Lower leg skin (tissue), 4 donors: ENCODE measurements around the gene LMX1A. TPM values are rescaled to one million over a fixed set of nuclear protein-coding genes. Genes with fewer than 3 reads are reported as not detected.

Source experiments
- DNase-seq, 2 donors: peaks; one replicate each; pipeline ENCODE4 v3.0.0-alpha.2; 2019; ENCODE audit warnings: low spot score in 2 of 2
- H3K4me3 ChIP-seq: fragments of 200-600 bp; sonication (generic); 2 replicates; pipeline ENCODE4 v1.5.1; 2017; ENCODE audit warnings: mild to moderate bottlenecking, low read depth; ENCODE audit not compliant: poor library complexity, severe bottlenecking
- POLR2A ChIP-seq, 2 donors: fragments of 450-650 bp; IDR thresholded peaks; one replicate each; pipeline ENCODE4 v1.6.1; 2016 to 2017; ENCODE audit warnings: antibody characterized with exemption in 2 of 2, mild to moderate bottlenecking in 1 of 2, moderate library complexity in 1 of 2
- WGBS, 2 donors: methylation state at CpG; one replicate each; pipeline ENCODE4 v1.1.5; 2018; 5-methylcytosine and 5-hydroxymethylcytosine counted together
- intact Hi-C: fragments of 100-400 bp; cut with DNase I; formaldehyde crosslinking; loops from one replicate; pipeline ENCODE4 v1.15.0; 2023; ENCODE audit warnings: low total_unique reads
- total RNA-seq, 4 donors: library from RNA; depleted of rRNA; stranded (reverse); fragments of >200 nt; gene quantifications; one replicate each; pipeline ENCODE4 v1.1.0, GENCODE V29; 2016
- TF ChIP-seq, protein P1 (sequence below), 3 donors: fragments of 450-650 bp; IDR thresholded peaks; one replicate each; pipeline ENCODE4 v1.5.1; 2016; ENCODE audit warnings: antibody characterized with exemption in 3 of 3, mild to moderate bottlenecking in 3 of 3, moderate library complexity in 2 of 3

The LMX1A gene
- total RNA-seq, 4 donors from 2014 or later, result 0.29 TPM; not detected in 3

DNA sequence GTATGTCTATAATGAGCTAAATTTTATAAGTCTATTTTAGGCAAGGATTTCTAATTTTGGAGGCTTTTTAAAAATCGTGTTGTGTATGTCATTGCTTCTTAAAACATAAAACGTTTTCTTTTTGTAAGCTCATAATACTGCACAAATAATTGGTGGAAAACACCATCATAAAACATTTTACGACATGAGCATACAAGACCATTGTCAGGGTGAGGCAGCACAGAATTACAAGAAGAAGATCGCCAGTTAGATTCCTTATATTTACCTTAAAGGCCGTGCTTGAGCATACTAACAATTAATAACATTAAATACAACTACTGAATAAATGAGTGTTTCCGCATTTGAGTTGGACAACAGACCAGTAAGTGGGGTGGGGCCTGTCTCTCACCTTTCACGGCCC lies 19.1 kb upstream of the LMX1A start:
- 19 to 28% methylated on average over 7 of the region's 7 CpGs for WGBS, 2 donors
- DNase-seq, result no peak
- intact Hi-C loops, result loop anchor here (10.0 kb wide), 1 partner anchor 121 kb away; no protein-coding TSS in a partner anchor
- no peak for TF ChIP-seq POLR2A (IDR thresholded peaks at IDR 0.05)
- TF ChIP-seq, protein P1, sequence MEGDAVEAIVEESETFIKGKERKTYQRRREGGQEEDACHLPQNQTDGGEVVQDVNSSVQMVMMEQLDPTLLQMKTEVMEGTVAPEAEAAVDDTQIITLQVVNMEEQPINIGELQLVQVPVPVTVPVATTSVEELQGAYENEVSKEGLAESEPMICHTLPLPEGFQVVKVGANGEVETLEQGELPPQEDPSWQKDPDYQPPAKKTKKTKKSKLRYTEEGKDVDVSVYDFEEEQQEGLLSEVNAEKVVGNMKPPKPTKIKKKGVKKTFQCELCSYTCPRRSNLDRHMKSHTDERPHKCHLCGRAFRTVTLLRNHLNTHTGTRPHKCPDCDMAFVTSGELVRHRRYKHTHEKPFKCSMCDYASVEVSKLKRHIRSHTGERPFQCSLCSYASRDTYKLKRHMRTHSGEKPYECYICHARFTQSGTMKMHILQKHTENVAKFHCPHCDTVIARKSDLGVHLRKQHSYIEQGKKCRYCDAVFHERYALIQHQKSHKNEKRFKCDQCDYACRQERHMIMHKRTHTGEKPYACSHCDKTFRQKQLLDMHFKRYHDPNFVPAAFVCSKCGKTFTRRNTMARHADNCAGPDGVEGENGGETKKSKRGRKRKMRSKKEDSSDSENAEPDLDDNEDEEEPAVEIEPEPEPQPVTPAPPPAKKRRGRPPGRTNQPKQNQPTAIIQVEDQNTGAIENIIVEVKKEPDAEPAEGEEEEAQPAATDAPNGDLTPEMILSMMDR (IDR thresholded peaks at IDR 0.05), result no peak
- H3K4me3 ChIP-seq, result no peak overlapping the region

DNA sequence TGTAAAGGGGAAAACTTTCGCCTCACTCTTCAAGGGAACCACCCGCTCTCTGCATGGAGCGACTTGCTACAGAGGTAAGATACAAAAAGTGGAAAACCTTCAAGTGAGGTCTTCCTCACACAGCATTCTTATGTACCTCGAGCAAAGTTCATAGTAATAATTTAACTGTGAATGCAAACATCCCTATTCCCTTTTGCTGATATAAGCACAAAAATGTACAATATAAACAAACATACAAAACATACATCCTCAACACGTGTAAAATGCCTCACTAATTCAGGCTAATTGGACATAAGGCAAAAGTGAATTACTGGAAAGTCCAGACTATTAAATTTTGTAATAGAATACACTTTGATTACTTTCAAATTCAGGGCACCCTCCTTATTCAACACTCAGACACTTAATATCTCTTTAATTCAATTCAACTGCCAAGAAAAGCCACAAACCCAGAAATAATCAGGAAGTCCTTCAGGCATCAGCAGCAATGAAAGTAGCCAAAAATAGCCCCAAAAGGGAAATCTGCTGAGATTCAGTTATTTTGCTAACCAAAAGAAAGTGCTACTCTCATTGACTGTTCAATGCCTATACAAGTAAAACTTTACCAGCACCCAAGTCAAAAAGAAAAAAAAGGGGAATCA lies 15.2 kb upstream of the LMX1A start:
- no peak for DNase-seq
- no peak overlapping the region for H3K4me3 ChIP-seq
- intact Hi-C loops, result loop anchor here (10.0 kb wide), 1 partner anchor 117 kb away; no protein-coding TSS in a partner anchor
- 46 to 55% methylated on average over 5 of the region's 5 CpGs for WGBS, 2 donors
- no peak for TF ChIP-seq POLR2A (IDR thresholded peaks at IDR 0.05)
- TF ChIP-seq, protein P1 (IDR thresholded peaks at IDR 0.05), result no peak

DNA sequence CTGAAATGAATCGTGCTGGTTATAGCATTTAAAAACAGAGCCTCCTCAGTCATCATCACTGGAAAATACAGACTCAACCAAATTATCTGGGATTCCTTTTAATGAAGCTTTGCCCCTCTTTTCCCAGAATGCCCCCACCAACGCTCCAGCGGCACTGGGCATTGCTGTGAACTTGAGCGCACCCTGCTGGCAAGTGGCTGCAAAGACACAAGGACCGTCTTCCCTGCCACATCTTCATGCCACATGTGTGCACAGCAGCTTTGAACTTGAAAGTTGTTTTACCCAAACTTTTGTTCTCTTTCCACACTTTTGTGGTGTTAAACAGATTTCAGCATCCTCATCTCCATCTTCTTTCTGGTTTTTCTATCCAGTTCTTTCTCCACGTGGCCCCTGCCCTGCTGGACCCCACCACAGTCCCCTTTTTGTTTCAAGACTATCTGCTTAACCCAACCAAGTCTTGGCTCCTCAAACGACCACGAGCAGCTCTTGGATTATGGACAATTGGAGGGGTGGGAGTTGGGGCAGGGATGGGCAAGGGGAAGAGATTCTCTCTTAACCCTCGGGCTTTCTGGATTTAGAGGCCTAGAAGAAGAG lies 12.8 kb upstream of the LMX1A start:
- peak; percentile 40 to 92 for DNase-seq
- TF ChIP-seq POLR2A (IDR thresholded peaks at IDR 0.05), result no peak
- TF ChIP-seq, protein P1 (IDR thresholded peaks at IDR 0.05), result no peak
- 22 to 23% methylated on average over 9 of the region's 9 CpGs for WGBS, 2 donors
- H3K4me3 ChIP-seq, result no peak overlapping the region
- intact Hi-C loops, result loop anchor here (10.0 kb wide), 1 partner anchor 225 kb away; no protein-coding TSS in a partner anchor

DNA sequence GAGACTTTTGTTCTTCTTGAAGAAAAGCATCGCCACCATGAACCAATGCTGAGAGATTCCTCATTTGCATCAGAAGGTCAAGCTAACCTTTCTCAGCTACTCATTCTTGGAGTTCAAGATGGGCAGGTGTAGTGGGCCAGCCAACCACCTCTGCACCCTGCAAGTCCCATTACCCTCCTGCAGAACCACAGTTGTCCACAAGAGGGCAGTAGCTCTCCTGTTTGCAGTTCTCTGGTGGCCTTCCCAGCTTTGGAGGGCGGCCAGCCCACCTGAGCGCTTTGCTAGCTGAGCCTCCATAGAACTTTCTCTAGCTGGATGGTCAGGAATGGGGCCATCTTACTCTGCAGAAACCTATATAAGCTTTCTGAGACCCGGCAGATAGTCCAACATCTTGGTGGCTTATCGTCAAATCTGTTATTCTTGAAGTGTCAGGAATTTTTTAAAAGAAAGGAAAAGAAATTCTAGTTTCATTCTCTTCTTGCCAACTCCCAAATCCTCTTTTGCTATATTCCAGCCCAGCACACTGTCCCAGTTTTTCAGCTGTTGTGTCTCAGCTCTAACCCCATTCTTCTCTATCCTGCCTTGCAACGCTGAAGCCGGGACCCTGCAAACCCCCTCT lies 11.0 kb upstream of the LMX1A start:
- intact Hi-C loops, result loop anchor here (10.0 kb wide), 1 partner anchor 223 kb away; no protein-coding TSS in a partner anchor
- DNase-seq, result peak; percentile 79 to 95
- WGBS, 2 donors, result 45 to 62% methylated on average over 7 of the region's 7 CpGs
- no peak for TF ChIP-seq POLR2A (IDR thresholded peaks at IDR 0.05)
- TF ChIP-seq, protein P1 (IDR thresholded peaks at IDR 0.05), result peak in 1 of 3 donors; percentile 72
- no peak overlapping the region for H3K4me3 ChIP-seq

DNA sequence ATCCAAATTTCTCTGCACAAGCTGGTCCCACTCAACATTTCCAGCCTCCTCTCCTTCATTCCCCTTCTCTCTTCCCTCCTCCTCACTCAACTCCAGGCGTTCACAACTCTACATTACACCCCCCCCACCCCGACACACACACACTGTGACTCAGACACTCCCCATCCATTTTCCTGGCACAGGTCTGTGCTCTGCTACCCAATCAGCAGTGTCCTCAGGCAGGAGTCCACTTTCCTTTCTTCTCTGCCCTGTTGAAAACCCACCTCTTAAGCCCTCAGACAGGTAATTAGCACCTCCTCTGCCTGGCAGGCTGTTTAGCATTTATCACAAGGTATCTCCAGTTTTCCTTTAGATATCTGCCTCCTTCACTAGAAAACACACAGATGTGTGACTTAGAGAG lies 8.8 kb upstream of the LMX1A start:
- TF ChIP-seq, protein P1 (IDR thresholded peaks at IDR 0.05), result no peak
- no peak for TF ChIP-seq POLR2A (IDR thresholded peaks at IDR 0.05)
- intact Hi-C loops, result loop anchor here (10.0 kb wide), 1 partner anchor 221 kb away; no protein-coding TSS in a partner anchor
- 13 to 34% methylated on average over 2 of the region's 2 CpGs for WGBS, 2 donors
- no peak overlapping the region for H3K4me3 ChIP-seq
- no peak for DNase-seq
